HepG2 (cell line): Measurements from ENCODE around the gene CSNK1G1. TPM values are rescaled to one million over a fixed set of nuclear protein-coding genes. Genes with fewer than 3 reads are reported as not detected.
A peak's percentile ranks its signal among the peaks of the same experiment; 100 is the strongest.

Experiments used
- AGO1 ChIP-seq: fragments of 200-400 bp; formaldehyde crosslinking; IDR thresholded peaks from 2 replicates; pipeline ENCODE4 v1.6.1; 2017; ENCODE audit warnings: mild to moderate bottlenecking, low read depth, low read length, moderate library complexity; ENCODE audit not compliant: poor library complexity, severe bottlenecking
- ATF1 ChIP-seq: IDR thresholded peaks from 2 replicates; pipeline ENCODE4 v1.6.1; 2016; ENCODE audit warnings: mild to moderate bottlenecking, control low read depth
- ATF7 ChIP-seq, 2 experiments: fragments of 450-650 bp in 1 of 2; sonication (generic) in 1 of 2; formaldehyde crosslinking in 1 of 2; IDR thresholded peaks; 2 replicates each; pipeline versions ENCODE4 v1.4.0 to v1.6.1; 2016 to 2020; ENCODE audit warnings: antibody characterized with exemption in 1 of 2, mild to moderate bottlenecking in 1 of 2, missing genetic modification reagents in 1 of 2
- DNMT3B ChIP-seq: conservative IDR thresholded peaks from 2 replicates; pipeline ENCODE4 v1.6.1; 2016; ENCODE audit warnings: missing biosample characterization, control low read depth
- EZH2 ChIP-seq: conservative IDR thresholded peaks from 2 replicates; pipeline ENCODE4 v1.6.1; 2012; ENCODE audit warnings: mild to moderate bottlenecking, low read depth, low read length, moderate library complexity
- GLMP ChIP-seq: sonication (generic); formaldehyde crosslinking; IDR thresholded peaks from 2 replicates; pipeline ENCODE4 v1.9.0; 2021; ENCODE audit warnings: missing genetic modification reagents, mild to moderate bottlenecking, borderline replicate concordance
- HDAC1 ChIP-seq: sonication (generic); formaldehyde crosslinking; IDR thresholded peaks from 2 replicates; pipeline ENCODE4 v1.5.1; 2020; ENCODE audit warnings: mild to moderate bottlenecking, missing genetic modification reagents
- HOMEZ ChIP-seq: IDR thresholded peaks from 2 replicates; pipeline ENCODE4 v1.6.1; 2016; ENCODE audit warnings: low read depth
- HOXA7 ChIP-seq: sonication (generic); formaldehyde crosslinking; IDR thresholded peaks from 2 replicates; pipeline ENCODE4 v1.8.1; 2022; ENCODE audit warnings: mild to moderate bottlenecking, missing genetic modification reagents, moderate library complexity
- JUNB ChIP-seq: sonication (generic); formaldehyde crosslinking; IDR thresholded peaks from 2 replicates; pipeline ENCODE4 v1.8.0; 2022; ENCODE audit warnings: missing genetic modification reagents, mild to moderate bottlenecking, borderline replicate concordance
- MYNN ChIP-seq: sonication (generic); formaldehyde crosslinking; IDR thresholded peaks from 2 replicates; pipeline ENCODE4 v1.4.0; 2020; ENCODE audit warnings: mild to moderate bottlenecking, low read depth, missing genetic modification reagents
- NFE2L2 ChIP-seq: fragments of 150-350 bp; IDR thresholded peaks from 2 replicates; pipeline ENCODE4 v1.6.1; 2014; ENCODE audit warnings: low read length
- NFIC ChIP-seq: IDR thresholded peaks from 2 replicates; pipeline ENCODE4 v1.6.1; 2012; ENCODE audit warnings: mild to moderate bottlenecking, low read length, inconsistent platforms
- PAWR ChIP-seq: sonication (generic); formaldehyde crosslinking; IDR thresholded peaks from 2 replicates; pipeline ENCODE4 v1.4.0; 2020; ENCODE audit warnings: missing genetic modification reagents, mild to moderate bottlenecking, borderline replicate concordance
- SOX13 ChIP-seq, 3 experiments: fragments of 450-650 bp in 1 of 3; sonication (generic) in 1 of 3; formaldehyde crosslinking in 1 of 3; IDR thresholded peaks in 2 of 3; conservative IDR thresholded peaks in 1 of 3; 2 replicates each; pipeline versions ENCODE4 v1.5.0 to v1.6.1; 2016 to 2020; ENCODE audit warnings: antibody characterized with exemption in 1 of 3, mild to moderate bottlenecking in 1 of 3, missing compliant biosample characterization in 1 of 3, missing genetic modification reagents in 1 of 3, moderate library complexity in 1 of 3
- STAT5B ChIP-seq: sonication (generic); formaldehyde crosslinking; IDR thresholded peaks from 2 replicates; pipeline ENCODE4 v1.4.0; 2020; ENCODE audit warnings: missing genetic modification reagents
- THAP11 ChIP-seq: IDR thresholded peaks from 2 replicates; pipeline ENCODE4 v1.6.1; 2016; ENCODE audit warnings: missing biosample characterization, missing genetic modification reagents
- YEATS2 ChIP-seq: sonication (generic); formaldehyde crosslinking; IDR thresholded peaks from 2 replicates; pipeline ENCODE4 v1.4.0; 2020; ENCODE audit warnings: missing genetic modification reagents, borderline replicate concordance
- ZBED4 ChIP-seq: sonication (generic); formaldehyde crosslinking; IDR thresholded peaks from 2 replicates; pipeline ENCODE4 v1.4.0; 2020; ENCODE audit warnings: missing genetic modification reagents, borderline replicate concordance
- ZNF207 ChIP-seq: fragments of 450-650 bp; IDR thresholded peaks from 2 replicates; pipeline ENCODE4 v1.6.1; 2016; ENCODE audit warnings: antibody characterized with exemption, borderline replicate concordance
- ZNF496 ChIP-seq: sonication (generic); formaldehyde crosslinking; IDR thresholded peaks from 2 replicates; pipeline ENCODE4 v1.8.1; 2023; ENCODE audit warnings: mild to moderate bottlenecking, moderate library complexity, missing genetic modification reagents; ENCODE audit not compliant: insufficient replicate concordance
- ZNF724P ChIP-seq: sonication (generic); formaldehyde crosslinking; IDR thresholded peaks from 2 replicates; pipeline ENCODE4 v1.8.0; 2022; ENCODE audit warnings: missing genetic modification reagents, borderline replicate concordance
- ZNF879 ChIP-seq: sonication (generic); formaldehyde crosslinking; IDR thresholded peaks from 2 replicates; pipeline ENCODE4 v1.8.1; 2023; ENCODE audit warnings: missing genetic modification reagents
- polyA plus RNA-seq, 8 experiments: library from polyadenylated mRNA; depleted of rRNA in 3 of 8; stranded (reverse) in 7 of 8; unstranded in 1 of 8; fragments of >200 nt; fragmentation: Illumina TruSeq in 4 of 8; extraction: Trizol in 4 of 8; gene quantifications; 2 replicates each; pipeline versions ENCODE4 v1.2.1 to v1.2.3, GENCODE V29; 2011 to 2016; ENCODE audit warnings: low read depth in 4 of 8, missing spikeins in 1 of 8, mixed read lengths in 1 of 8; ENCODE audit not compliant: insufficient read depth in 1 of 8
- total RNA-seq, 5 experiments: library from RNA; depleted of rRNA; stranded (reverse); fragments of >200 nt; fragmentation: Illumina TruSeq; extraction: Trizol; gene quantifications; 2 replicates each; pipeline ENCODE4 v1.2.3, GENCODE V29; 2016; ENCODE audit warnings: low read depth in 1 of 5

Gene CSNK1G1
- total and polyA plus RNA-seq, 2 of the 13 experiments (the other 11 are each of a cell fraction or from before 2014, with no cell fraction given) = 8.5 to 12.6 TPM

GRCh38 chr15:64162869-64163658 lies 192.9 kb downstream of the CSNK1G1 start, which contains the start of gene PPIB (continued):
- TF ChIP-seq ZBED4 (CRISPR knock-in tag) (no peak), HOXA7 (CRISPR knock-in tag) (no peak), NFE2L2 (no peak), DNMT3B (CRISPR knock-in tag) (no peak), ATF1 (CRISPR knock-in tag) (peak; percentile 52; the same call in 1 of the 2 replicates), YEATS2 (CRISPR knock-in tag) (peak; percentile 70; the same call in 1 of the 2 replicates), ZNF724P (CRISPR knock-in tag) (peak; percentile 9; the same call in 1 of the 2 replicates), ZNF496 (CRISPR knock-in tag) (no peak), ATF7 (IDR thresholded peaks at IDR 0.05) (no peak), ATF7 (CRISPR knock-in tag; IDR thresholded peaks at IDR 0.05) (no peak), THAP11 (CRISPR knock-in tag) (peak; percentile 99), HDAC1 (peak; percentile 78; the same call in 1 of the 2 replicates), AGO1 (peak; percentile 77), EZH2 (no peak), HOMEZ (CRISPR knock-in tag) (no peak), MYNN (CRISPR knock-in tag) (no peak), PAWR (CRISPR knock-in tag) (no peak), GLMP (no peak), JUNB (CRISPR knock-in tag) (no peak), STAT5B (no peak), ZNF879 (CRISPR knock-in tag) (no peak), NFIC (no peak), ZNF207 (no peak), SOX13 (IDR thresholded peaks at IDR 0.05) (no peak), SOX13 (CRISPR knock-in tag; conservative IDR thresholded peaks at IDR 0.05 in 1 of 2, IDR thresholded peaks at IDR 0.05 in 1 of 2) (no peak; a peak in 1 of 4 replicates)
